Glomerular visceral epithelial cell (primary cell): ENCODE results near the gene SPTLC3.

ENCODE experiments used
- DNase-seq: peaks from one replicate; pipeline ENCODE4 v3.0.0-alpha.2; 2016; ENCODE audit errors: extremely low spot score

SPTLC3 gene

GRCh38 chr20:13098720-13099355 lies 90.1 kb downstream of the SPTLC3 start:
- DNase-seq: no peak

GRCh38 chr20:13099676-13100075 lies 90.9 kb downstream of the SPTLC3 start:
- no peak for DNase-seq

- no peak for DNase-seq
These were observed 92.5 kb downstream of the SPTLC3 start for GRCh38 chr20:13101276-13101675.

- DNase-seq: peak; percentile 31
These were observed 92.9 kb downstream of the SPTLC3 start for GRCh38 chr20:13101706-13102105.

- no peak for DNase-seq
These were observed 93.5 kb downstream of the SPTLC3 start for GRCh38 chr20:13102237-13102636.

GRCh38 chr20:13102694-13103093 lies 93.9 kb downstream of the SPTLC3 start:
- DNase-seq: no peak

- DNase-seq: no peak
These were observed 96.3 kb downstream of the SPTLC3 start for GRCh38 chr20:13105039-13105438.

- peak; percentile 45 for DNase-seq
These were observed 97.2 kb downstream of the SPTLC3 start for GRCh38 chr20:13105864-13106457.

GRCh38 chr20:13109658-13110057 lies 100.9 kb downstream of the SPTLC3 start:
- no peak for DNase-seq

- no peak for DNase-seq
These were observed 102.0 kb downstream of the SPTLC3 start for GRCh38 chr20:13110796-13111195.

GRCh38 chr20:13111249-13111911 lies 102.6 kb downstream of the SPTLC3 start:
- DNase-seq: no peak

- no peak for DNase-seq
These were observed 105.0 kb downstream of the SPTLC3 start for GRCh38 chr20:13113731-13114130.

GRCh38 chr20:13117200-13117599 lies 108.4 kb downstream of the SPTLC3 start:
- DNase-seq: no peak

GRCh38 chr20:13118676-13119075 lies 109.9 kb downstream of the SPTLC3 start:
- DNase-seq: no peak

GRCh38 chr20:13119583-13119982 lies 110.8 kb downstream of the SPTLC3 start:
- DNase-seq: peak; percentile 73

- DNase-seq: no peak
These were observed 111.7 kb downstream of the SPTLC3 start for GRCh38 chr20:13120471-13120870.

- no peak for DNase-seq
These were observed 113.2 kb downstream of the SPTLC3 start for GRCh38 chr20:13121840-13122515.

GRCh38 chr20:13125486-13125885 lies 116.7 kb downstream of the SPTLC3 start:
- DNase-seq: no peak

GRCh38 chr20:13128173-13128572 lies 119.4 kb downstream of the SPTLC3 start:
- no peak for DNase-seq

GRCh38 chr20:13130061-13130706 lies 121.4 kb downstream of the SPTLC3 start:
- DNase-seq: no peak

- no peak for DNase-seq
These were observed 121.9 kb downstream of the SPTLC3 start for GRCh38 chr20:13130707-13131103.

GRCh38 chr20:13131688-13132087 lies 122.9 kb downstream of the SPTLC3 start:
- DNase-seq: no peak
